Esophagus muscularis mucosa (tissue), 4 donors: ENCODE measurements around the gene DNAH14. TPM values are rescaled to one million over a fixed set of nuclear protein-coding genes. Genes with fewer than 3 reads are reported as not detected.
"Not testable (repeated sequence)": the region's sequence is repeated elsewhere in the genome, so short reads cannot be mapped to it uniquely, and the experiment has no call there.

Experiments used
- DNase-seq: peaks from one replicate; pipeline ENCODE4 v3.0.0-alpha.2; 2017; ENCODE audit errors: extremely low spot score
- H3K27ac ChIP-seq, 4 donors: fragments of 200-600 bp; sonication (generic); replicated peaks in 1 of 4; 1 replicate in 3 of 4; 2 replicates in 1 of 4; pipeline ENCODE4 v1.5.1; 2016 to 2019; ENCODE audit warnings: mild to moderate bottlenecking in 1 of 4
- H3K27me3 ChIP-seq, 4 donors: fragments of 200-600 bp; sonication (generic); one replicate each; pipeline versions ENCODE4 v1.5.1 to v1.6.0; 2016 to 2019
- H3K36me3 ChIP-seq, 4 donors: fragments of 200-600 bp; sonication (generic); one replicate each; pipeline ENCODE4 v1.5.1; 2016 to 2019
- H3K4me1 ChIP-seq, 4 donors: fragments of 200-600 bp; sonication (generic); one replicate each; pipeline ENCODE4 v1.5.1; 2016 to 2019
- H3K4me3 ChIP-seq, 4 donors: fragments of 200-600 bp; sonication (generic); 1 replicate in 2 of 4; 2 replicates in 2 of 4; pipeline ENCODE4 v1.5.1; 2016 to 2019; ENCODE audit warnings: mild to moderate bottlenecking in 4 of 4, moderate library complexity in 1 of 4
- H3K9me3 ChIP-seq, 4 donors: fragments of 200-600 bp; sonication (generic); 1 replicate in 3 of 4; 2 replicates in 1 of 4; pipeline ENCODE4 v1.5.1; 2016 to 2019
- CTCF ChIP-seq, 3 experiments: fragments of 200-600 bp in 2 of 3; fragments of 450-650 bp in 1 of 3; sonication (generic) in 2 of 3; IDR thresholded peaks; one replicate each; pipeline ENCODE4 v1.5.1; 2017 to 2019; ENCODE audit warnings: antibody characterized with exemption in 3 of 3, mild to moderate bottlenecking in 2 of 3, moderate library complexity in 1 of 3
- EP300 ChIP-seq: sonication (generic); formaldehyde crosslinking; IDR thresholded peaks from one replicate; pipeline ENCODE4 v1.6.1; 2017; ENCODE audit warnings: antibody characterized with exemption
- POLR2A ChIP-seq: fragments of 450-650 bp; IDR thresholded peaks from one replicate; pipeline ENCODE4 v1.6.1; 2017; ENCODE audit warnings: antibody characterized with exemption, moderate library complexity, mild to moderate bottlenecking, low read depth
- POLR2AphosphoS5 ChIP-seq, 2 donors: sonication (generic); formaldehyde crosslinking; IDR thresholded peaks; one replicate each; pipeline ENCODE4 v1.6.1; 2017; ENCODE audit warnings: antibody characterized with exemption in 2 of 2
- WGBS: methylation state at CpG from one replicate; pipeline ENCODE4 v1.1.5; 2018; 5-methylcytosine and 5-hydroxymethylcytosine counted together
- intact Hi-C: fragments of 100-400 bp; cut with DNase I; formaldehyde crosslinking; loops from one replicate; pipeline ENCODE4 v1.15.1; 2023
- total RNA-seq, 4 donors: library from RNA; depleted of rRNA; stranded (reverse); fragments of >200 nt; gene quantifications; one replicate each; pipeline versions ENCODE4 v1.1.0 to v1.2.1, GENCODE V29; 2016

The DNAH14 gene
- total RNA-seq, 4 donors from 2014 or later = 8.9 to 16.6 (median 15.6) TPM

- H3K4me3 ChIP-seq = no peak overlapping the region
- no peaks in the 10 kb centered on the region for H3K4me1 ChIP-seq
- no peaks in the 10 kb centered on the region for H3K36me3 ChIP-seq
- DNase-seq = no peak
- TF ChIP-seq POLR2A = no peak
- intact Hi-C loops = no loop called here
- no peaks in the 10 kb centered on the region for H3K27me3 ChIP-seq
- WGBS = 96% methylated on average over 1 of the region's 1 CpG
- no peak overlapping the region for H3K27ac ChIP-seq
- no peaks in the 10 kb centered on the region for H3K9me3 ChIP-seq
Observed at GRCh38 chr1:225332686-225333085, 403.2 kb downstream of the DNAH14 start.

- DNase-seq, H3K27ac ChIP-seq, H3K9me3 ChIP-seq, H3K36me3 ChIP-seq, H3K4me3 ChIP-seq, H3K4me1 ChIP-seq, H3K27me3 ChIP-seq, intact Hi-C loops: not testable (repeated sequence)
- WGBS = 37% methylated on average over 16 of the region's 18 CpGs
Observed at GRCh38 chr1:225335098-225335778, 405.8 kb downstream of the DNAH14 start.

GRCh38 chr1:225338545-225338944, 409.1 kb downstream of the DNAH14 start:
- intact Hi-C loops = no loop called here
- H3K4me3 ChIP-seq = no peak overlapping the region
- no peaks in the 10 kb centered on the region for H3K36me3 ChIP-seq
- 90% methylated on average over 3 of the region's 3 CpGs for WGBS
- H3K27me3 ChIP-seq = no peaks in the 10 kb centered on the region
- TF ChIP-seq POLR2AphosphoS5 (IDR thresholded peaks at IDR 0.05) (no peak), POLR2A (no peak), EP300 (no peak), CTCF (IDR thresholded peaks at IDR 0.05) (no peak)
- no peaks in the 10 kb centered on the region for H3K9me3 ChIP-seq
- DNase-seq = no peak
- H3K27ac ChIP-seq = no peak overlapping the region
- H3K4me1 ChIP-seq = no peaks in the 10 kb centered on the region

- TF ChIP-seq CTCF (IDR thresholded peaks at IDR 0.05) (no peak), EP300 (no peak), POLR2AphosphoS5 (IDR thresholded peaks at IDR 0.05) (no peak), POLR2A (no peak)
- Histone ChIP-seq H3K27ac (no peak overlapping the region), H3K27me3 (no peaks in the 10 kb centered on the region), H3K36me3 (no peaks in the 10 kb centered on the region), H3K9me3 (no peaks in the 10 kb centered on the region), H3K4me3 (no peak overlapping the region), H3K4me1 (no peaks in the 10 kb centered on the region)
- intact Hi-C loops = no loop called here
- WGBS = 94% methylated on average over 3 of the region's 3 CpGs
- DNase-seq = no peak
Observed at GRCh38 chr1:225341642-225342041, 412.2 kb downstream of the DNAH14 start.

GRCh38 chr1:225342695-225343094, 413.2 kb downstream of the DNAH14 start:
- Histone ChIP-seq H3K9me3 (no peaks in the 10 kb centered on the region), H3K4me1 (no peaks in the 10 kb centered on the region), H3K36me3 (no peaks in the 10 kb centered on the region), H3K27ac (no peak overlapping the region), H3K4me3 (no peak overlapping the region), H3K27me3 (no peaks in the 10 kb centered on the region)
- DNase-seq = no peak
- intact Hi-C loops = no loop called here
- TF ChIP-seq CTCF (IDR thresholded peaks at IDR 0.05) = no peak
- TF ChIP-seq POLR2A = no peak
- TF ChIP-seq POLR2AphosphoS5 (IDR thresholded peaks at IDR 0.05) = no peak
- TF ChIP-seq EP300 = no peak
- 91% methylated on average over 7 of the region's 7 CpGs for WGBS

- intact Hi-C loops = no loop called here
- Histone ChIP-seq H3K27ac (no peak overlapping the region), H3K27me3 (no peaks in the 10 kb centered on the region), H3K36me3 (no peaks in the 10 kb centered on the region), H3K9me3 (no peaks in the 10 kb centered on the region), H3K4me3 (no peak overlapping the region), H3K4me1 (no peaks in the 10 kb centered on the region)
- DNase-seq = no peak
- TF ChIP-seq EP300 = no peak
- TF ChIP-seq POLR2AphosphoS5 (IDR thresholded peaks at IDR 0.05) = no peak
- TF ChIP-seq POLR2A = no peak
- TF ChIP-seq CTCF (IDR thresholded peaks at IDR 0.05) = no peak
Observed at GRCh38 chr1:225343618-225344017, 414.1 kb downstream of the DNAH14 start.
